GM23338 (cell line): ENCODE results near the gene BBS10.

ENCODE experiments used
- CREB1 ChIP-seq: fragments of 250-450 bp; sonication (Bioruptor Pico); IDR thresholded peaks from 2 replicates; pipeline ENCODE4 v1.5.0; 2020; ENCODE audit warnings: low read depth, mild to moderate bottlenecking, moderate library complexity
- CTCF ChIP-seq, 2 experiments: fragments of 200-600 bp in 1 of 2; sonication (generic) in 1 of 2; conservative IDR thresholded peaks; 2 replicates each; pipeline versions ENCODE4 v1.5.1 to v1.6.1; 2016 to 2017; ENCODE audit warnings: antibody characterized with exemption in 2 of 2, low read depth in 2 of 2, mild to moderate bottlenecking in 2 of 2, moderate library complexity in 1 of 2
- ETS1 ChIP-seq: IDR thresholded peaks from 2 replicates; pipeline ENCODE4 v1.6.1; 2016; ENCODE audit warnings: antibody characterized with exemption
- EZH2 ChIP-seq: fragments of 200-600 bp; sonication (generic); IDR thresholded peaks from one replicate; pipeline ENCODE4 v1.8.0; 2017; ENCODE audit warnings: antibody characterized with exemption, mild to moderate bottlenecking, low read depth; ENCODE audit not compliant: unreplicated experiment
- EZH2phosphoT487 ChIP-seq: fragments of 200-600 bp; sonication (generic); IDR thresholded peaks from one replicate; pipeline ENCODE4 v1.8.1; 2018; ENCODE audit warnings: antibody characterized with exemption; ENCODE audit not compliant: unreplicated experiment
- JUNB ChIP-seq: IDR thresholded peaks from one replicate; pipeline ENCODE4 v1.6.1; 2016; ENCODE audit warnings: antibody characterized with exemption; ENCODE audit not compliant: unreplicated experiment
- POLR2AphosphoS5 ChIP-seq: IDR thresholded peaks from 2 replicates; pipeline ENCODE4 v1.6.1; 2016; ENCODE audit warnings: antibody characterized with exemption, low read depth
- REST ChIP-seq: IDR thresholded peaks from one replicate; pipeline ENCODE4 v1.6.1; 2018; ENCODE audit warnings: antibody characterized with exemption; ENCODE audit not compliant: unreplicated experiment
- STAT1 ChIP-seq: IDR thresholded peaks from one replicate; pipeline ENCODE4 v1.6.1; 2016; ENCODE audit warnings: antibody characterized with exemption; ENCODE audit not compliant: unreplicated experiment
- ZNF114 ChIP-seq: fragments of 250-450 bp; sonication (Bioruptor Pico); IDR thresholded peaks from 2 replicates; pipeline ENCODE4 v1.5.0; 2020; ENCODE audit warnings: mild to moderate bottlenecking, moderate library complexity
- ZNF331 ChIP-seq: fragments of 250-450 bp; sonication (Bioruptor Pico); IDR thresholded peaks from 2 replicates; pipeline ENCODE4 v1.5.0; 2020; ENCODE audit warnings: low read depth, mild to moderate bottlenecking, moderate library complexity

GRCh38 chr12:76387614-76388013 is 39.4 kb upstream of the BBS10 start:
- no peak for TF ChIP-seq CTCF (conservative IDR thresholded peaks at IDR 0.05; ENCODE audit: low read depth in 2 of 2)
- TF ChIP-seq EZH2: no peak
- no peak for TF ChIP-seq REST
- TF ChIP-seq POLR2AphosphoS5: no peak
- TF ChIP-seq ZNF114 (CRISPR knock-in tag): no peak
- TF ChIP-seq ZNF331 (CRISPR knock-in tag): no peak
- no peak for TF ChIP-seq EZH2phosphoT487
- no peak for TF ChIP-seq JUNB
- no peak for TF ChIP-seq STAT1
- TF ChIP-seq ETS1: no peak
- TF ChIP-seq CREB1 (CRISPR knock-in tag): no peak
